ENCODE results near the gene TIMM9. TPM values are rescaled to one million over a fixed set of nuclear protein-coding genes. Genes with fewer than 3 reads are reported as not detected.

TIMM9 gene
- total RNA-seq, 1 donor from 2014 or later = 32.4 TPM

- Mint-ChIP-seq H3K4me1 (ENCODE audit: low read depth) (peaks cover 7% of the 10 kb centered on the region), H3K36me3 (ENCODE audit: low read depth) (no peaks in the 10 kb centered on the region), H3K9me3 (ENCODE audit: low read depth) (no peaks in the 10 kb centered on the region)
Measured at GRCh38 chr14:58398495-58398894, 28.8 kb downstream of the TIMM9 start.

GRCh38 chr14:58397156-58397555, 30.2 kb downstream of the TIMM9 start:
- Mint-ChIP-seq H3K27me3 (ENCODE audit: low read depth) (no peaks in the 10 kb centered on the region), H3K4me1 (ENCODE audit: low read depth) (peaks cover 7% of the 10 kb centered on the region), H3K27ac (ENCODE audit: unreplicated experiment) (no peak overlapping the region), H3K4me3 (ENCODE audit: unreplicated experiment) (no peak overlapping the region), H3K36me3 (ENCODE audit: low read depth) (no peaks in the 10 kb centered on the region), H3K9me3 (ENCODE audit: low read depth) (no peaks in the 10 kb centered on the region)
- TF ChIP-seq CTCF (IDR thresholded peaks at IDR 0.05) = no peak
- DNase-seq (ENCODE audit: low spot score) = no peak

More at GRCh38 chr14:58398495-58398894, 28.8 kb downstream of the TIMM9 start:
- Mint-ChIP-seq H3K27me3 (ENCODE audit: low read depth) (no peaks in the 10 kb centered on the region), H3K27ac (ENCODE audit: unreplicated experiment) (no peak overlapping the region), H3K4me3 (ENCODE audit: unreplicated experiment) (no peak overlapping the region)
- TF ChIP-seq CTCF (IDR thresholded peaks at IDR 0.05) = no peak
- DNase-seq (ENCODE audit: low spot score) = no peak

GRCh38 chr14:58395812-58396788, 31.2 kb downstream of the TIMM9 start, which contains the start of gene TOMM20L:
Gene TOMM20L, plus strand, starts transcription at chr14:58395930. Its CDS starts 28 bp downstream, at chr14:58395958.
- peak; percentile 99 for TF ChIP-seq CTCF (IDR thresholded peaks at IDR 0.05)
- H3K27me3 Mint-ChIP-seq (ENCODE audit: low read depth) = no peaks in the 10 kb centered on the region
- H3K27ac Mint-ChIP-seq (ENCODE audit: unreplicated experiment) = no peak within 1 kb of the TSS
- peaks cover 7% of the 10 kb centered on the region for H3K4me1 Mint-ChIP-seq (ENCODE audit: low read depth)
- H3K36me3 Mint-ChIP-seq (ENCODE audit: low read depth) = no peaks in the 10 kb centered on the region
- H3K9me3 Mint-ChIP-seq (ENCODE audit: low read depth) = no peaks in the 10 kb centered on the region
- peak; percentile 94 for DNase-seq (ENCODE audit: low spot score)
- H3K4me3 Mint-ChIP-seq (ENCODE audit: unreplicated experiment) = peak within 1 kb of the TSS; percentile 66

DNA sequence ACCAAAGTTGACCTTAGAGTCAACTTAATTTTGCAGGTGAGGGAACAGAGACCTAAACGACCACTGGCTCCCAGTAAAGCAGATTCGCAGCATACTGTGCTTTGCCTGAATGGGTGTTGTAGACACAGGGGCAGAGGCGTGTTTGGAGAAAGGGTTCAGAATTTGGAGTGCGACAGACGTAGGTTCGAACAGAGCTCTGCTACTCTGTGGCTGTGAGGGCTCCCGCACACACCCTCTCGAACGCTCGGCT, 31.8 kb downstream of the TIMM9 start:
- Mint-ChIP-seq H3K4me3 (ENCODE audit: unreplicated experiment) (peak overlapping the region; percentile 66), H3K4me1 (ENCODE audit: low read depth) (peaks cover 7% of the 10 kb centered on the region), H3K27me3 (ENCODE audit: low read depth) (no peaks in the 10 kb centered on the region), H3K36me3 (ENCODE audit: low read depth) (no peaks in the 10 kb centered on the region), H3K27ac (ENCODE audit: unreplicated experiment) (no peak overlapping the region), H3K9me3 (ENCODE audit: low read depth) (no peaks in the 10 kb centered on the region)
- no peak for DNase-seq (ENCODE audit: low spot score)
- no peak for TF ChIP-seq CTCF (IDR thresholded peaks at IDR 0.05)

GRCh38 chr14:58390830-58391229, 36.5 kb downstream of the TIMM9 start:
- no peak for TF ChIP-seq CTCF (IDR thresholded peaks at IDR 0.05)
- DNase-seq (ENCODE audit: low spot score) = no peak
- no peak overlapping the region for H3K27ac Mint-ChIP-seq (ENCODE audit: unreplicated experiment)
- no peaks in the 10 kb centered on the region for H3K27me3 Mint-ChIP-seq (ENCODE audit: low read depth)
- no peaks in the 10 kb centered on the region for H3K9me3 Mint-ChIP-seq (ENCODE audit: low read depth)
- no peak overlapping the region for H3K4me3 Mint-ChIP-seq (ENCODE audit: unreplicated experiment)
- H3K36me3 Mint-ChIP-seq (ENCODE audit: low read depth) = peaks cover 5% of the 10 kb centered on the region
- peaks cover 4% of the 10 kb centered on the region for H3K4me1 Mint-ChIP-seq (ENCODE audit: low read depth)

All from chondrocyte (in vitro differentiated cells).